GM18507 (cell line): Measurements from ENCODE around the gene GSTA3.
A peak's percentile ranks its signal among the peaks of the same experiment; 100 is the strongest.
"Not testable (repeated sequence)": the region's sequence is repeated elsewhere in the genome, so short reads cannot be mapped to it uniquely, and the experiment has no call there.

Experiments used
- DNase-seq: peaks from one replicate; pipeline ENCODE4 v3.0.0; 2011; ENCODE audit warnings: low read depth; ENCODE audit not compliant: insufficient read length; ENCODE audit errors: extremely low spot score
- FAIRE-seq: peaks from 2 replicates; lab custom pipeline; 2011; peaks lifted over from hg19 to GRCh38; lab: Jason Lieb, UNC

Gene GSTA3

DNA sequence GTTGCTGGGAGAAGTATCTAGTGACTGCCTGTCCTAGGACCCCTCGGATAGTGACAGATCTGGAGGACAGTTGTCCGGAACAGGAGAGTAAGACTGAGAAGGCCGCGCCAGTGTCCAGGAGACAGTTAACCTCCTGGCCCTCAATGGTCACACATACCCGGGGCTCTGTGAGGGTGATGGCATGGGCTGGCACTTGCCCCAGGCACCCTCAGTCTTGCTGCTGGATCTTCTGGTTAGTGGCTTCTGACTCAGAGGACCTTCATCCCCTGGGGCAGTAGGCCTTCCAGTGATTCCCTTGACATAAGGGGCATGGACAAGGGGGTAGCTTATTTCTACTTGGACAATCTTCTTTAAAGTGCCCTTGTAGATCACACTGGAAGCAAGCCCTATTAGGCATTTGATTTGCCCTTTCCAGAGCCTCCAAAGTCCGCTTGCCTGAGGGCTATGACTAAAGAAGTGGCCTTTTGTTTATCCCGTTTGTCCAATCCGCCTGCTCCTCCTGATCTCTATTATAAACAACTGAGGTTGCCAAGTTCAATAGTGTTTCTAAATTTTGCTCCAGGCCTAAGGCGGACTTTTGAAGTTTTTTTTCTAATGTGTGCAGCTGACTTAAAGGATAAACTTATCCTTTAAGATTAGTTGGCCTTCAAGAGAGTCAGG is 8.7 kb upstream of the GSTA3 start:
- FAIRE-seq, DNase-seq: not testable (repeated sequence)

DNA sequence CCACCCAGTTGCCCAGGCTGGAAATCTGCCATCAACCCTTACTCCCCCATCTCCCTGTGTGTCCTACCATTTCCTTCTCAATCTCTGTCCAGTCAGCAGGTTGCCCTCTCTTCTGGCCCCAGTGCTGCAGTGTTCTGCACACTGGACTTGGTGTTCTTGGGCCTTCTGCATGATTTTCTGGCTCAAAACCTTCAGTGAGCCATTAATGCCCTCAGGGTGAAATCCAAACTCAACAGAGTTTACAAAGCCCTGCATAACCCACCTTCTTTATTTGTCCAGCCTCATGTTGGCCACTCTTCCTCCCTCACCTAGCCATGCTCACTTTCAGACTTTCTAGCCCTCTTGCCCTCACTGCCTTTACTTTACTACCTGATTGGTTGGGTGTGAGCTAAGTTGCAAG is 5.0 kb upstream of the GSTA3 start:
- FAIRE-seq (no peak), DNase-seq (no peak)

DNA sequence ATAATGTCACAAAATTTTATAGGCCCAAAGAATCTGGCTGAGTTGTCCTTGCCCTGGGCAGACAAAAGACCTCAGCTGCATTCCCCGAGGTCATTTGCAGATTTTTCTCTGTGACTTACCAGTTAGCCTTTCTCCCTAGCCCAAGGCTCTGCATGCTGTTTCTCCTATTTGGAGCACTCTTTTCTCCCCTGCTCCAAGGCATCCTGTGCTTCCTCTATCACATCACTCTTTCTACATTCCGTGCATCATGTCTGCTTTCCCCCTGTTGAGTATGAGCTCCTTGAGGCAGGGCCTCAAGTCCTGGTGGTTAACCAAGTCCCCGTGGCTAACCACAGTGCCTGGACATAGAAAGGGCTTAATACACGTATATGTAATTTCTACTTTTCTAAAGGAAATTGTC is 593 bp upstream of the GSTA3 start:
- no peak for FAIRE-seq

DNA sequence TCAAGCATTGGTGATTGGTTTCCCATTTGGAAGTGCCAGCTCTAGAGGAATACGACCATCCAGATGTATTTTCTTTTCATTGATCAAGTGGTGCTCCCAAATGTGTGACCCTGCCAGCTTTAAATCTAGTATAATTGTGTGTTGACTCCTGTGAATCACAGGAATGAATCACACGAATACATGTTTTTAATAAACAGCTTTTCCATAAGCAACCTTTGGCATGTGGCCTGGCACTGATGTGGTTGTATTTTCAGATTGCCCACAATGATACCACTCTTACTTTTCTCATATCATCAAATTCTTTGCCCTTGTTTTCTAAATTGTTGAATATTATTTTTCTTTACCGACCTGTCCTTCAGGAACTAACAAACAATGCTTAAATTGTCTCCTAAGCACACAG is 367 bp downstream of the GSTA3 start:
- FAIRE-seq = no peak
- no peak for DNase-seq

More for the DNA sequence above, 593 bp upstream of the GSTA3 start:
- no peak for DNase-seq

DNA sequence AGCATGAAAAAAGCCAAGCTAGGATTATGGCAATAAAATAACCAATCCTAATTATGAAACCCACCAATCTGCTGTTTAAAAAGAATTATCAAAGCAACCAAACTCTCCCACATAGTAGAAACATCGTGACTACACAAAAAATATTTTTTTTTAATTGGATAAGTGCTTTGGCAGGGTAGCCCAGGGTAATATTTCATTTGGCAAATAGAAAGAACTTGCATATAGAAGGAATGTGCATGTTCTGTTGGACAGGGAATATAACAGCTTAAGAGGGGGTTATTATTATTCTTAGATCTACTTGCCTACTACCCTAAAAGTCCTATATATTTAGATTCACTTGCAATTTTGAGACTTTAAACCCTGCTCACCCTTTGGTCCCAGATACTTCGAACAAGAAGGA is 972 bp downstream of the GSTA3 start:
- no peak for DNase-seq
- FAIRE-seq = no peak

DNA sequence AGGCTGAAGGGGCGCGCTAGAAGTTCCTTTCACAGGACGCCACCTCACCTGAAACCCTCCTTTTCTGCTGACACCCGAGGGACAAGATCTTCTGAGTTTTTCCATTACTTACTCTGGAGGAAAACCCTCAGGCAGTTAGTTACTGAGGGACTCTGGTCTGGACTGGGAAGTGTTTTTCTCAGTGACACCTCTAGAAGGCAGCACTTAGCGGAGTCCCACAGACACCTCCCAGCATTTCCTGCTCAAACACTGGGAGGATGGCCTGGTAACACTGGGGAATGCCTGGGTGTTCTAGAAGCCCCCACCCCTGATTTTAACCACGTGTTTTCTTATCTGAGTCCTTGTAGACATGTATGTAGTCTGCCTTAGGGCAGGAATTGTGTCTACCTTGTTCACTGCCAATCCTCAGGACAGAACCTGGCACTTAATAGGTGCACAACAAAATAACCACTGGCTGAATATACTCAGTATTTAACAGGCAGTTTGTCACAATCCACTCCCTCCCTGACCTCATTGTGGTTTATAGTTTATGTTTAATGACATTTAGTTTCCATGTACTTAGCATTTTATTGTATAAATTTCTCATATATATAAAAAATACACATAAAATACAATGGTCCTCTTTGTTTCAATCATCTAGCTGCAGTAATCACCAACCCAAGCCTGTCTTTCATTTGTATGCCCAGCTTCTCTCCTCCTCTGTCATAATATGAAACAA is 4.8 kb downstream of the GSTA3 start:
- FAIRE-seq = no peak
- DNase-seq = no peak

DNA sequence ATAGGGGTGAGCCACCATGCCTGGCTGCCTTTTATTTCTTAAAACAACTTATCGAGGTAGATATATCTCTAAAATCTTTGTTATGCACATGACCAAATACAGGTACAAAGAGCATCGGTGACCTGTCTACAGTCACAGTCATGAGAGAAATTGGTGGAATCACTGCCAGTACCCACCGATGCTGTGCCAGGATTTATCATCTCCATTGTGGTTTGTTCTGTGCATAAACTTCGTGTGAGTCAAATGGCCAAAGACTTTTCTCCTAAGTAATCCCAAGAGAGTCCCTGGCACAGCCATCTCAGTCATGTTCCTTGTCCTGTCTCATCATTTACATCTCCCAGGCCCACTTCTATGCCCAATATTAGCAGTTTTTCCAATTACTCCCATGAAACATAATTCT is 9.0 kb downstream of the GSTA3 start:
- DNase-seq = no peak
- no peak for FAIRE-seq

DNA sequence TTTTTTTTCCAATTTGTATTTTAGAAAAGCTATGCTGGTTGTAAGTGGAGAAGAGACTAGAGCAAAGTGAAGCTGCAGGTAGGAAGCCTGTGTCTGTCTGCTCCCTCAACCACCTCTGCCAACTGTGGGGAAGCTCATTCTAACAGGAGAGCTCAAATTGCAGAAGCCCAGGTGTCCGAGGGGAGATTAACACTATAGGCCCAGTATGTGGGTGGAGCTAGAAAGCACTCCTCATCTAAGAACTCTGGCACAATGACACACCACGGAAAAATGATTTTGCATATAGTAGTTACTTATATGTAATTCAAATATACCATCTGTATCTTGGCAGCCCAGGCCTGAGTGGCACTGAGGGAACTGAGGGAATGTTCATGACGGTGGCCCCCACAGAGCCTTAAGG is 13.7 kb downstream of the GSTA3 start:
- DNase-seq, FAIRE-seq: not testable (repeated sequence)

DNA sequence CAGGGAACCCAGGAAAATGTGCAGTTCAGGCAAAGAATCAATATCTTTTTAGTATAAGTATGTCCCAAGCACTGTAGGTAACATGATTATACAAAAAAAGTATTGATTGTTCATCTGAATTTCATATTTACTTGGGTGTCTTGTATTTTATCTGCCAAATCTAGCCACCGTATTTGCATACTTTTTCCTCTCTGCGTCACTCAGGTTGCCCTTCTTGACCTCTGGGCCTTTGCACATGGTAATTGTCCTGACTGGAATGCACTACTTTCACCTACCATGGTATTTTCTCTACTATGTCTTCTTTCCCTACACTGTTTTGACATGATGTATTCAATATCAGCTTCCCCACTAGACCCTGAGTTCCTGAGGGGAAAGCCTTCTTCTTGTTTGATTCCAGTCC is 15.2 kb downstream of the GSTA3 start:
- no peak for FAIRE-seq

DNA sequence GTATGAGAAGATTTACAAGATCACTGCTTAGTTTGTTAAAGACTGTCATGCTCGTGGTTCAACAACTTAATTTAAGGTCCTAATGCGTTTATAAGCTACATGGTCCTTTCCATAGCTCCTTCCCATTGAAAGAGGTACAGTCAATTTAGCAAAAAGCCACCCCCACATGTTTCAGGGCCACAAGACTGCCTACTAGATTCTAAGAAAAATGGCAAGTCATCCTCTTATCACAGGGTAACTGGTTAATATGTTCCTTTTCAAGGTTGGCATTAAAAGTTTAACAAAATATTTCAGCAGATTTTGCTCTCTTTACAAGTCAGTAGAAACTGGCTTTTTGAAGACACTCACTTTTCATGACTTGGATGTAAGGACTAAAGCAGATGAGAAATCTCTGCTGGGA is 15.7 kb downstream of the GSTA3 start:
- FAIRE-seq (no peak), DNase-seq (no peak)

More for the DNA sequence above, 15.2 kb downstream of the GSTA3 start:
- DNase-seq = no peak

DNA sequence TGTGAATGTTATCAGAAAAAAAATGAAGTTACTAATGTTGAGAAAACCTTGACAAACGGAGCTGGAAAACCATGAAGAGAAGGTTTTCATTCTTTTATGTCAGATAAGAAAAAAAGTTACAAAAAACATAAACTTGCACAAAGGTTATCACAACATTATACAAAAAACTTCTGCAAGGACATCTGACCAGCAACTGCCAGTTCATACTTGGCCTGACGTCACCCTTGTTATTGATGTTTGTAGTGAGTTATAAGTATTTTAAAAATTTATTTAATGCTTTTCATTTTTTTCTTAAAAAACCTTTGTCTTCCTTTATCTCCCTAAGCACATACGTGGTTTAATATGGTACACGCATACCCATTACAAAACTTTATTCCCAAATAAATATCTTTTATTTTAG is 16.3 kb downstream of the GSTA3 start:
- DNase-seq = no peak
- FAIRE-seq = no peak

DNA sequence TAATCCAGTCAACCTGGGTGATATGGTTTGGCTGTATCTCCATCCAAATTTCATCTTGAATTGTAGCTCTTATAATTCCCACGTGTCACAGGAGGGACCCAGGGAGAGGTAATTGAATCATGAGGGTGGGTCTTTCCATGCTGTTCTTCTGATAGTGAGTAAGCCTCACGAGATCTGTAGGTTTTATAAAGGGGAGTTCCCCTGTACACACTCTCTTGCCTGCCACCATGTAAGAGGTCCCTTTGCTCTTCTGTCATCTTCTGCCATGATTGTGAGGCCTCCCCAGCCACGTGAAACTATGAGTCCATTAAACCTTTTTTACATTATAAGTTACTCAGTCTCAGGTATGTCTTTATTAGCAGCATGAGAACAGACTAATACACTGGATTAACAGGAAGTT is 19.5 kb downstream of the GSTA3 start:
- no peak for FAIRE-seq

DNA sequence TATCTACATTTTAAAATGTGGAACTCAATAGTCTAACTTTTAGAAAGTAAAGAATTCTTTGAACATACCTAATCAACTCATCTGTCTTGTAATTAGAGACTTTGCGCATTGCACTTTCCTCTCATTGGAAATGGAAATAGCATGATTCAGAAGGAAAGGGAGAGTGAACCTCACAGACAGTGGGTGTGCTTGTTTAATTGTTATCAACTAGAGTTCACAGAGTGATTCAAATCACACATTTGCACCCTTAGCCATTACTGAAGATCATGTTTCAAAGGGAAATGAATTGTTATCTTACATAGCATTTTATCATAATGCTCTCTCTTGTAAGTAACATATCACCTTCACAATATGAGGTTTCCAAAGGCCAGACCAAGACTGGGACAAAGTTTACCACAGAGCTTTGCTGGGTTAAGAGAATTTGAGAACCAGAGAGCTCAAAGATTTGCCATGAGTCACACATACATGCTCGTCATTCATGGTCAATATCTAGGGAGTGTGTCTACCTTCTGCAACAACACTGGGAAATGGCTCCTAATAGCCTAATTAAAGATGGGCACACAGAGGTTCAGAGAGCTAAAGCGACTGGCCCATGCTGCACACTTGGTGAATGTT is 21.5 kb downstream of the GSTA3 start:
- FAIRE-seq (no peak), DNase-seq (no peak)

More for the DNA sequence above, 19.5 kb downstream of the GSTA3 start:
- DNase-seq = no peak

DNA sequence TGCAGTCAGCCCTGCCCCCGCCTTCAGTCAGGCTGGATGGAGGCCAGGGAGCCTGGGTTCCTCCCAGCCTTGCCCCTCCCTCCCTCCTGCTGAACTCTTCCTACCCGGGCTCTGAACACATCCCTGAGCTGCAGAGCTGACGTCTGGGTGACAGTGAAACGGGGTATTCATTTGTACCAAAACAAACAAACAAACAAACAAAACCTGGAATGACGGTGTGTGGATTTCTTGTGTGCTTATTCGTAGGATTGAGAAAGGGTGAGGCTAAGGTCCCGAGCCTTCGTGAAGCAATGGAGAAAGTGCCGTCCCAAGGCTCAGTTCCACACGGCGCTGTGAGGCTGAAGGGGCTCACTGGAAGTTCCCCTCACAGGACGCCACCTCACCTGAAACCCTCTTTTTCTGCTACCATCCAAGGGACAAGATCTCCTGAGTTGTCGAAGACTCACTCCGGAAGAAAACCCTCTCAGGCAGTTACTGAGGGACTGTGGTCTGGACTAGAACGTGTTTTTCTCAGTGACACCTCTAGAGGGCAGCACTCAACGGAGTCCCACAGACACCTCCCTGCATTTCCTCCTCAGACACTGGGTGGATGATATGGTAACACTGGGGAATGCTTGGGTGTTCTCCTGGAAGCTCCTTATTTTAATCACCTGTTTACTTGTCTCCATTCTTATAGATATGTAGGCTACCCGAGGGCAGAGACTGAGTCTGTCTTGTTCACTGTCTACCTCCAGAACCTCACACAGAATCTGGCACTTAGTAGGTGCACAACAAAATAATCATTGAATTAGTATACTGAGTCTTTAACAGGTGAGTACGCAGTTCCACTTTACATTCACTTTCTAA is 27.3 kb downstream of the GSTA3 start:
- DNase-seq = peak; percentile 42
- peak; percentile 91 for FAIRE-seq

DNA sequence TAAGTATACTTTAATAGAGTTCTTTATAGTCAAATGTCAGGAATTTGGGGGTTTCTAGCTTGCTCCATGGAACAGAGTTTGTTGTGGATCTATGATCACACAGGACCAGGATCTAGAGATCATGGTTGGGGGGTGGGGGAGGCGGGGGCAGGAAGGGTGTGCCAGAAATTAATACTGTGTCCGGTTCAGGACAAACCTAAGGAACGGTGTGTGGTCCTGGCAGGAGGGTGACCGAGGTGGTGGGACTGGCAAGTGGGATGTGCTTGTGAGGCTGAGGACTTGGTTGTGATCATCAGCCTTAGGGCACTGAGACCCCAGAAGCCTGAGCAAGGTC is 27.9 kb downstream of the GSTA3 start:
- FAIRE-seq = no peak

DNA sequence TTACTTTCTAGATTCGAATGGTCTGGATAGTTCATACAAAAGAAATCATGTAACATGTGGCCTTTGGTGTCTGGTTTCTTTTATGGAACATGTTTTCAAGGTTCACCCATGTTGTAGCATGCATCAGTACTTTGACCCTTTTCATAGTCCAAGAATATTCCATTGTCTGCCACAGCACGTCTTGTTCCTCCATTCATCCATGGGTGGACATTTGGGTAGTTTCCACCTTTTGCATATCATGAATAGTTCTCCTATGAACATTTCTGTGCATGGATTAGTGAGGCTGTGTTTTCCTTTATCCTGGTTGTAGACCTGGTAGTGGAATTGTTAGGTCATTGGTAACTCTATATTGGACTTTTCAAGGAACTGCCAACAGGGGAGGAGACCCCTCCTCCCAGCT is 31.7 kb downstream of the GSTA3 start:
- FAIRE-seq (no peak), DNase-seq (no peak)

More for the DNA sequence above, 27.9 kb downstream of the GSTA3 start:
- DNase-seq = no peak

DNA sequence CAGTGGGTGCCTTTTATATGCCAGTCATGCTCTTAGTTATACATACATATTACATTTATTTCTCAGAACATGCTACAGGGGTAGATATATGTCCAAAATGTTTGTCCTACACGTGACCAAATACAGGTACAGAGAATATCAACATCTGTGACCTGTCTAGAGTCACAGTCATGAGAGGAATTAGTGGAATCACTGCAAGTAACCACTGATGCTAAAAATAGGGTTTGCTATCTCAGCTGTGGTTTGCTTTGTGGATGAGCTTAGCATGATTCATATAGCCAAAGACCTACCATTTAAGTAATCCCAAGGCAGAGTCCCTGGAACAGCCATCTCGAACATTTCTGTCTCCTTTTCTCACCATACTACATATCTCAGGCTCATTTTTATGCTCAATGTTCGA is 32.3 kb downstream of the GSTA3 start:
- FAIRE-seq = no peak
- DNase-seq = no peak

DNA sequence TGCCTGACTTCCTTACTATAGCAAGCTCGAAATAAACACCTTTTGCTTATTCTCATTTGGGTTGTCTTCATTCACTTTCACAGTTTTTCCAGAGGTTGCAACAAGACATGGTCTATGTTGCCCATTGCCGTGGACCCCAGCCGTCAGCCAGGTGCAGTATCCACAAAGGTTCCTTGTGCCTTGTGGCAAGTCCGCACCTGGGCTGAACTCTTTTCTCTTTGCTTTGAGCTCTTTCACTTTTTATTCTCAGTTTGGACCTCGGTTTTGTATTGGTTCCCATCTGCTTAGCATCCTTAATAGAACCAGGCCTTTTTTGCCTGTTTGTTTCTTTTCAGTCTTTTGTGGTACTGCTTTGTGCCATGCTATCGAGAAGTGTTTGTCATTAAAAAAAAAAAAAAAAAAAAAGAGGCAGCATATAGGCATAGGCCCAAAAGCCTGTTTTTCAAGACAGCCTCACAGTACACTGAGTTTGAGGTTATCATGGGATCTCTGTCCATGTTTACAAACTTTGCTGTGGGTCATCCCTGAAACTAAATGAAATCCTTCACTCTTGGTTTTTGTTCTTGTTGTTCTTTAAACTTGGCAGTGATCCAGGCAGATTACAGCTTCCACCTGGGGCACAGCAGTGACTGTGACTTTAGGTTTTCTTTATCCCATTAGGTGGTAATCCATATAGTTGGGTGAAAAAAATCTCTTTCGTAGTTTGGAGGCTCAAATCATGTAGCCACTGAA is 33.3 kb downstream of the GSTA3 start:
- FAIRE-seq (no peak), DNase-seq (no peak)

DNA sequence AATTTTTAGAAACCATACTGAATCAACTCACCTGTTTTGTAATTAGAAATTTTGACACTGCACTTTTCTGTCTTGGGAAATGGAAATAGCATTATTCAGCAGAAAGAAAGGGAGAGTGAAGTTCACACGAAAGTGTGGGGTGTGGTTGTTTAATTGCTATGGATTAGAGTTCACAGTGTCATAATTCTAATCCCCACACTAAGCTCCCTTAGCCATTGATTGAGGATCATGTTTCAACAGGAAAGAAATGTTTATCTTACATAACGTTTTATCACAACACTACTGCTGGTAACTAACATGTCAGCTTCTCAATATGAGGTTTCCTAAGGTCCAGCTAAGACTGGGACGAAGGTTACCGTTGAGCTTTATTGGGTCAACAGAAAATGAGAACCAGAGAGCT is 37.5 kb downstream of the GSTA3 start:
- FAIRE-seq = no peak

More for the DNA sequence above, 37.5 kb downstream of the GSTA3 start:
- no peak for DNase-seq
